BE2C (cell line): ENCODE results near the gene ALKBH7. TPM values are rescaled to one million over a fixed set of nuclear protein-coding genes. Genes with fewer than 3 reads are reported as not detected.

Experiments
- DNase-seq: peaks from one replicate; pipeline ENCODE4 v3.0.0-alpha.2; 2020
- H3K27me3 ChIP-seq: fragments of 250-450 bp; sonication (Bioruptor Pico); 2 replicates; pipeline ENCODE4 v1.5.1; 2020; ENCODE audit warnings: mild to moderate bottlenecking
- H3K36me3 ChIP-seq: fragments of 250-450 bp; sonication (Bioruptor Pico); 2 replicates; pipeline ENCODE4 v1.5.1; 2020; ENCODE audit warnings: mild to moderate bottlenecking
- H3K4me1 ChIP-seq: fragments of 250-450 bp; sonication (Bioruptor Pico); 2 replicates; pipeline ENCODE4 v1.5.1; 2020
- H3K4me3 ChIP-seq: 2 replicates; pipeline ENCODE4 v1.5.1; 2011; ENCODE audit warnings: low read depth, low read length
- H3K9me3 ChIP-seq: fragments of 250-450 bp; sonication (Bioruptor Pico); 2 replicates; pipeline ENCODE4 v1.5.1; 2020
- CTCF ChIP-seq: IDR thresholded peaks from 2 replicates; pipeline ENCODE4 v1.5.1; 2012; ENCODE audit warnings: mild to moderate bottlenecking, low read depth, low read length
- polyA plus RNA-seq: library from polyadenylated mRNA; unstranded; fragments of >200 nt; gene quantifications from one replicate; pipeline ENCODE4 v1.2.1, GENCODE V29; 2012; ENCODE audit warnings: low read depth, missing spikeins; ENCODE audit not compliant: insufficient read length, insufficient read depth

The ALKBH7 gene
- polyA plus RNA-seq: 127 TPM

GRCh38 chr19:6372594-6373095, at the start of gene ALKBH7:
Gene ALKBH7 (plus strand): TSS chr19:6372794. CDS start chr19:6372821, 27 bp downstream.
- no peaks in the 10 kb centered on the region for H3K9me3 ChIP-seq
- TF ChIP-seq CTCF: no peak

GRCh38 chr19:6324757-6325156, 47.8 kb upstream of the ALKBH7 start:
- Histone ChIP-seq H3K4me1 (no peaks in the 10 kb centered on the region), H3K4me3 (no peak overlapping the region), H3K27me3 (peaks cover 14% of the 10 kb centered on the region; the same call in 1 of the 2 replicates), H3K9me3 (no peaks in the 10 kb centered on the region), H3K36me3 (no peaks in the 10 kb centered on the region)
- no peak for DNase-seq
- no peak for TF ChIP-seq CTCF

More at GRCh38 chr19:6372594-6373095, at the start of gene ALKBH7:
- peak; percentile 99 for DNase-seq
- Histone ChIP-seq H3K4me1 (peaks cover 8% of the 10 kb centered on the region), H3K4me3 (peak within 1 kb of the TSS; percentile 78), H3K27me3 (no peaks in the 10 kb centered on the region), H3K36me3 (peaks cover 15% of the 10 kb centered on the region)

- H3K36me3 ChIP-seq: no peaks in the 10 kb centered on the region
- no peaks in the 10 kb centered on the region for H3K9me3 ChIP-seq
- H3K4me1 ChIP-seq: no peaks in the 10 kb centered on the region
- DNase-seq: no peak
- no peak overlapping the region for H3K4me3 ChIP-seq
- no peak for TF ChIP-seq CTCF
- H3K27me3 ChIP-seq: peaks cover 14% of the 10 kb centered on the region; the same call in 1 of the 2 replicates
Observed at GRCh38 chr19:6325614-6326013, 47.0 kb upstream of the ALKBH7 start.

DNA sequence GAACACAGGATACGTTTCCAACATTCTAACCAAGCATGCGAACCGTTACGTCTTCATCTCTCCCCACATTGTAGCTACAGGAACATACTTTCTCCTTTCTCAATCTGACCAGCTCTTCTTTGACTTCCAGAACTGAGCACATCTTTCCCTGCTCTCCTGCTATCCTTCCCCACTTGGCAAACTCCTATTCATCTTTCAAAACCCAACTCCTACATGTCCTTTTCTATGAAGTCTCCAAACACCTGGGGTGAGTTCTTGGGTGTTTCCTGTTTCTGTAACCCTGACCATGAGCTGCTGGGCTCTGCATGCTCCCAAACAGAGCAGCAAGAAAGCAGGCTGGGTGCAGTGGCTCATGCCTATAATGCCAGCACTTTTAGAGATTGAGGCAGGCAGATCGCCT, 45.8 kb upstream of the ALKBH7 start:
- peaks cover 14% of the 10 kb centered on the region; the same call in 1 of the 2 replicates for H3K27me3 ChIP-seq
- no peak for DNase-seq
- no peaks in the 10 kb centered on the region for H3K9me3 ChIP-seq
- no peaks in the 10 kb centered on the region for H3K4me1 ChIP-seq
- TF ChIP-seq CTCF: no peak
- no peaks in the 10 kb centered on the region for H3K36me3 ChIP-seq
- no peak overlapping the region for H3K4me3 ChIP-seq

GRCh38 chr19:6333439-6333838, 39.2 kb upstream of the ALKBH7 start, which contains the start of gene ACER1:
Gene ACER1 (minus strand): TSS chr19:6333612. CDS start chr19:6333551, 61 bp downstream.
- no peaks in the 10 kb centered on the region for H3K36me3 ChIP-seq
- TF ChIP-seq CTCF: no peak
- DNase-seq: no peak
- H3K4me1 ChIP-seq: no peaks in the 10 kb centered on the region
- H3K27me3 ChIP-seq: no peaks in the 10 kb centered on the region
- H3K9me3 ChIP-seq: no peaks in the 10 kb centered on the region
- H3K4me3 ChIP-seq: no peak within 1 kb of the TSS

- no peak for TF ChIP-seq CTCF
- no peak overlapping the region for H3K4me3 ChIP-seq
- H3K27me3 ChIP-seq: no peaks in the 10 kb centered on the region
- no peak for DNase-seq
- H3K36me3 ChIP-seq: no peaks in the 10 kb centered on the region
- no peaks in the 10 kb centered on the region for H3K9me3 ChIP-seq
- no peaks in the 10 kb centered on the region for H3K4me1 ChIP-seq
Observed at GRCh38 chr19:6334490-6335285, 37.9 kb upstream of the ALKBH7 start.
